ENCODE measurements around the gene CFC1.
"Not testable (repeated sequence)": the region's sequence is repeated elsewhere in the genome, so short reads cannot be mapped to it uniquely, and the experiment has no call there.

CFC1 gene

DNA sequence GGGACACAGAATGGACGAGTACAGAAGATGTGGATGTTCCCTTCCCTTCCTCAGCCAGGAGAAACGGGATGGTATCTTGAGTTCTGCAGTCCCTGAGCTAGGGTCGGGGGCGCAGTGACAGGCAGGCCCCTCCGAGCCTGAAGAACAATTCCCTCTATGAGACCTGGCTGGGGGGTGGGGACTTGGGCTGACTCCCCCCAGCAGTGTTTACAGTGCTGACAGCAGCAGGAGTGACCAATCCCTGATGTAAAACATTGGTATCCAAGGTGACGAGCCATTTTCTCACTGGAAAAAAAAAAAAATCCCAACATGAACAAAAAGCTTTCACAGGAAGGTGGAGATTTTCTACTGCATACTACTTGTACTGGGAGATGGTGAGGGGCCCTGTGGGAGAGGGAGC is at the start of gene CFC1:
TSS of gene CFC1 (minus strand) at position 183 of the 400 bp plus-strand sequence. CDS start 288 bp downstream, outside the sequence.
- DNase-seq (ENCODE audit: low read depth in 2 of 2) = not testable (repeated sequence)

DNA sequence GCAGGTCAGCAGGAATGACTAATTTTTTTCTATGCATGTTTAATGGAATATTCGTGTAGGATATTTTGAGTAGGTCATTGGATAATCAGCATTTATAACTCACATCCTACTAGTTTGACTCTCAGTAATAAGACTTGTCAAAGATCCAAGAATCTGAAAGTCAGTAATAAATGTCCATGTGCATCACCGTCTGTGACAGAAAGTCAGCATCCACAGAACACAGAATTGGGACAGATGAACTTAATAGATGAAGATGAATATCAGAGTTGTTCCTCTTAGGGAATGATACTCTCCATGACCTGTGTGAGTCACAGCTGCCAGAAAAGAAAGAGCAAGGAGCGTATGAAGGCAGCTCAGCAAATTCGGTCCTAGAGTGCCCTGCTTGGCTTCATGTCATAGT is 42.3 kb upstream of the CFC1 start:
- DNase-seq (ENCODE audit: low read depth in 2 of 2) = not testable (repeated sequence)

DNA sequence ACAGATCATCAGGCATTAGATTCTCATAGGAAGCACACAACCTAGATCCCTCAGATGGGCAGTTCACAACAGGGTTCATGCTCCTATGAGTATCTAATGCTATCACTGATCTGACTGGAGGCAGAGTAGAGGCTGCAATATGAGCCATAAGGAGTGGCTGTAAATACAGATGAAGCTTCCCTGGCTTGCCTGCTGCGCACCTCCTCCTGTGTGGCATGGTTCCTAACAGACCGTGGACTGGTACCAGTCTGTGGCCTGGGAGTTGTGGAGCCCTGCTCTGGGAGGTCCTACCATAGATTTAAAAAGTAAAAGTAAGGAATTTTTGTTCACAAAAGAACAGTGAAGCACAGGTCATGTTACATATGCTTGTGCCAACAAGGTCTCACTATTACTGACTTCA is 39.6 kb upstream of the CFC1 start:
- DNase-seq (ENCODE audit: low read depth in 2 of 2) = not testable (repeated sequence)

DNA sequence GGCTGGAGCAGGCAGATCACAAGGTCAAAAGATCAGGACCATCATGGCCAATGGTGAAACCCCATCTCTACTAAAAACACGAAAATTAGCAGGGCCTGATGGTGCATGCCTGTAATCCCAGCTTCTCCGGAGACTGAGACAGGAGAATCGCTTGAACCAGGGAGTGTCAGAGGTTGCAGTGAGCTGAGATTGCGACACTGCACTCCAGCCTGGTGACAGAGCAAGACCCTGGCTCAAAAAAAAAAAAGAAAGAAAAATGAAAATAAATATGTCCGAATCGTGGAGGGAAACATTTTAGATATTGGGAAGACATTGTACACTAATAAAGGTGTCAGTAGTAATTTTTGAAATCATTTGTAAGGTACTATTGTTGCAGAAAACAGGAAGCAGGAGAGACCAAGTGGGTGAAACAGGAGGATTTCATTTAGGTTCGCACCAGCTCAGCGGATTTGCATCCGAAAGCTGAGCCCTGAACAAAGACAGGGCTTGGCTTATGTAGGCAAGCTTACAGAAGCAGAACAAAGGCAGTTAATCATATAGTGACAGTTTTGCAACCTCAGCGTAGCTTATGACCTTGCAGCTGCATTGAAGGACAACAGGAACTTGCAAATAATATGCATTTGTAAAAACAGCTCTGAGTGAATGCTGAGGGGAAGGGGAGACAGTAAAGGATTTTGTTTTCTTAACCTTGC is 29.6 kb upstream of the CFC1 start:
- not testable (repeated sequence) for DNase-seq (ENCODE audit: low read depth in 2 of 2)

DNA sequence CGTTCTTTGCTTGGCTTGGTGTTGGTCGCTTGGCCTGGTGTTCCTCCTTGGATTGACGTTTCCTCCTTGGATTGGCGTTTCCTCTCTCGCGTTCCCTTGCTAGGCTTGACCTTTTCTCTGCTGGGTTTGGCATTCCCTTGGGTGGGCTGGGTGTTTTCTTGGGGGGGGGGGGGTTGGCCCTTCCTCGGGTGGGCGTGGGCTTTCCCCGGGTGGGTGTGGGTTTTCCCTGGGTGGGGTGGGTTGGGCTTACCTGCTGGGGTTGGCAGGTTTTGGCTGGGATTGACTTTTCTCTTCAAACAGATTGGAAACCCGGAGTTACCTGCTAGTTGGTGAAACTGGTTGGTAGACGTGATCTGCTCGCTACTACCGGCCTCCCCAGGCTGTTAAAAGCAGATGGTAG is 11.8 kb upstream of the CFC1 start, which contains the start of gene POTEJ:
TSS of gene POTEJ (plus strand) at position 301 of the 400 bp plus-strand sequence. CDS start at position 394, 93 bp downstream.
- not testable (repeated sequence) for DNase-seq (ENCODE audit: low read depth in 2 of 2)

DNA sequence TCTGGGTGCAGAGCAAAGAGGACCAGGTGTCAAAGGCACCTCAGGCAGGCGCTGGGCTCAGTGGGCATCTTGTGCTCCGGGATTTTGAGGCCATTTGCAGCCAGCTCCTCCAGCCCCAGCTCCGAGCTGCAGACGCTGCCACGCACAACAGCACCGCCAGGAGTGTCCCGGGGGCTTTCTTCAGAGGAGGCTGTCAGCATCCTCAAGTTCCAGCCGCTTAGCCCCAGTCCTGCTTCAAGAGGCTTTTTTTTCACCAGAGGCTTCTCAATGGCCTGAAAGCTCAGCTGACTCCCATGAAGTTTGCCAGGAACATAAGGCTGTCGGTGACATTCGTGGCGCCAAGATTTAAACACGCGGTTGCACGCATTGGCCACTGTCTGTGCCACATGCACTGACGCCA is 11.1 kb upstream of the CFC1 start:
- not testable (repeated sequence) for DNase-seq (ENCODE audit: low read depth in 2 of 2)

DNA sequence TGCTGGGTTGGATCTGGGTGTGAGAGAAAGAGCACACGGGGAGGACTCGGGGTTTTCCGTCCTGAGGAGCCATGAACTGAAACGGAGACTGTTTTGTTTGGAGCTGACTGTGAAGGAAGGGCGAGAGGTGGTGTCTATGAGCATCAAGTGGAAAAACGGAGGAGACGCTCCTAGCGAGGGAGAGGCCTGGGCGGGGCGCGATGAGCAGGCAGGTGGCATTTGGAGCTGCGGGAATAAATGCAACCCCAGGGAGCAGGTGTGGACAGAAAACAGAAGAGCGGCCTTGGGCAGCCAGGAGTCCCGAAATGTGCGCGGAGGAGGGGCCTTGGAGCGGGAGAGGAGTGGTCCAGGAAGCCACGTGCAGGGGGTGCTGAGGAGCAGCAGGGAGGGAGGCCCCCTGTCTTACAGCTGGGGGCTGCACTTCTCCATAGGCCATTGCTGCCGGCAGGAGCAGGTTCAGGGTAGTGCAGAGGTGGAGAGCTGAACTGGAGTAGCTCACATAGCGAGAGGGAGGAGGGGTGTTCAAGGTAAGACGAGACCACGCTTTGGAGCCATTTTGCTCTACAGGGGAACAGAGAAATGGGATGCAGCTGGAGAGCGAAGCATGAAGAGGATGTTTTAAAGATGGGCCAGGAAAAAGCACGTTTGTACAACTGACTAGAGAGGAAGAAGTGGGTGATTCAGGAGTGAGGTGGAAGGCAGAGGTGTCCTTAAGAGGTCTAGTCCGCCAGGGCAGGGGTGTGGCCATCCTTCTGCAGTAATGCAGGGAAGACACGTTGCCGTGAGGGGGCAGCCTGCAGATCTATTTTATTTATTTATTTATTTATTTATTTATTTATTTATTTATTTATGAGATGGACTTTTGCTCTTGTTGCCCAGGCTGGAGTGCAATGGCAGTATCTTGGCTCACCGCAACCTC is 9.9 kb upstream of the CFC1 start:
- DNase-seq (ENCODE audit: low read depth in 2 of 2) = not testable (repeated sequence)

DNA sequence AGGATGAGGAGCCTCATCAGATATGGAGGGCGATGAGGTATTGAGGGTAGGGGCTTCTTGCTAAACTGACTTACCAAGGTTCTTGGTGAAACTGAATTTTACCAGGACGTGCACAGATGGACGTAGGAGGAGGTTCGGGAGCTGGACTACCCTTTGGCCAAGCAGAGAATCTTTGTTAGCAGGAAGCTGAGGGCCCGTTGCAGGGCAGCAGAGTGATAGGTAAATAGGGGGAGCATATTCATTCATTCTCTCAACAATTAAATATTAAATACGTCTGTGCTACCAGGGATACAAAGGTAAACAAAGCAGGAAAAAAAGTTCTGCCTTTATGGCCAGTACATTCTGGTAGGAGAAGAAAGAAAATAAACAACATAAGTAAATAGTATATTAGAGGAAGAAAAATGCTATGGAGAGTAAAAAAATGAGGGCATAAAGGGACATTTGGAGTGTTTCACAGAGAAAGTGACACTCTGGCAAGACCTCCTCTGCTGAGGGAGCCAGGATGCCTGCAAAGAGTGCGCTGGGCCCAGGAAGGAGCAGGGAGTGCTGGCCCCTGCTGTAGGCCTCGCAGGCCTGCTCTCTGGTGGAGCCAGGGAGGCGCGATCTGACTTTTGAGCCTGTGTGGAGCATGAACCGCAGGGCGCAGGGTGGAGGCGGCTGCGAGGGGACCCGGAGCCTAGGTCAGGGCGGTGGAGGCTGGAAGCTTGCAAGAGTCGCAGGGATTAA is 9.1 kb upstream of the CFC1 start:
- not testable (repeated sequence) for DNase-seq (ENCODE audit: low read depth in 2 of 2)

DNA sequence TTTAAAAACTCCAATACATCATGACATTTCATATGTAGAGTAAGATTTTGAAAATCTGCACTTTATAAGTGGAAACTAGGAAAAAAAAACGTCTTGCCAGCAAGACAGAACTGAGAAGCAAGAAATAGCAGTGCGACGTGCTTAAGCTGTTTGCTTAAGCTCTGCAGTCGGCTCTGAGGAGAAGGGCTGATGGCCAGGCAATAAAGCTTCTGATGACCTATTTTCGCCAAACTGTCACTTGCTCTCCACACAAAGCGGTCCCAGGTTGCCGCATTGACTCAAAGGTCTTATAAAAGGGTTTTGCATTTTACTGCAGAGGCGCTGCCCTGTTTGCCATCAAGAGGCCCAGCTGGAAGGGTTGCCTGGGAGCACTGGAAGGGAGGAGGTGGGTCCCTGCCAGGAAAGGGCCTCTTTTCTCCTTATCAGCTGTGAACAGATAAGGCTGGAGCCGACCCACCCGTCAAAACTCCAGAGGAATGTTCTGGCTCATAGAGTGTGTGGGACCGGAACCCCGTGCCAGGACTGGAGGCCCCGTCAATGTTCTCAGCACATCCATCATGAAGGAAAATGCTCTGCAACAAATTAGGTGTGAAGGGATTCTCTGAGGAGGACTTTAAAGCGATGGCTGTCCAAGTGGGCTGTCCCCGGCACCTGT is 2.4 kb upstream of the CFC1 start:
- DNase-seq (ENCODE audit: low read depth in 2 of 2) = not testable (repeated sequence)

DNA sequence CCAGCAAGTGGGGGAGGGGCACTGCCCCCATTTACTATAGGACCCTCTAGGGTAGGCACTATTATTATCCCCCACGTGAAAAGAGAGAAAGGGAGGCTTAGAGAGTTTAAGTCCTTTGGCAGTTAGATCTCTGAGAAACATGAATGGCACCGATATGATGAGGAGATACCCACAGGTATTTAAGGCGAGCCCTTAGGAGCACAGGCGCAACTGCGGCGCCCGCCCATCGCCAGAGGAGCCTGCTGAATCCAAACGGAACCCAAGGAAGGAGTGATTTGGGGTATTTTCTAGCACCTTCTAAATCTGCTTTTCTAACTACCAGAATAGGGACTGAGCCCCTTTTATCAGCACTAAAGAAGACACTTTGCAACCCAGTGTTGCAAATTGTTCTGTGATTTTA is 551 bp upstream of the CFC1 start:
- not testable (repeated sequence) for DNase-seq (ENCODE audit: low read depth in 2 of 2)

DNA sequence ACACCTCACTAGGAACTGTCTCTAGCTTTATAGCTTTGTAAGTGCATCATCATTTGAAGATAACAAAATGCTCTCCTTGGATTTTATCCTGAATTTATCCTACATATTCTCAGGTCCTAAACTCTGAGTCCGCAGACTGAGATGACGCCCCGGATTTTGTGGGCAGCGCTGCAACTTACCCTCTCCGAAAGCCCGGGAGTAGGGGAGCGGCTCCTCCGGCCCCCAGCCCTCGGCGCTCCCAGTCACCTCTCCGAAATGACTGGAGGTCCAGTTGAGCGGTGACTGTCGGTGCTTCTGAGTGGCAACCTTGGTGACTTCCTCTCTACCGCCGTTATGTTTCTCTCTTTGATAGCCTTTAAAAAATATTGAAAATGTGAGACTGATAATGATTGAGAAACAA is 912 bp downstream of the CFC1 start:
- DNase-seq (ENCODE audit: low read depth in 2 of 2) = not testable (repeated sequence)

DNA sequence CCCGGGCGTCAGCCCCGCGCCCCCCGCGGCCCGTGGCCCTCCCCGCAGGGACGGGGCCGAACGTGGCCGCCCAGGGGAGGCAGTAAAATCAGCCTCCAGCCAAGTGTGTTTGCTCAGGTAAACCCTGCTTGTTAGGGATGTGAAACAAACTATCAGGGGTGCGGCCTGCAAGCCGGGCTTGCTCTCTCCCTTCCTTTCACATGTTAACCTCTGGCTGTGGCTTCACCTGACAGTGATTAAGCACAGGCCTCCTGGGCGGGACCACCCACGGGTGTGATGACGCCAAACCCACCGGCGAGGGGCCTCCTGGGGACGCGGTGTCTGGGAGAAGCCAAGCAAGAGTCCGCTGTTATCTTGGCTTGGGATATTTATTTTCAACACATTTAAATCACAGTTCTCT is 1.4 kb downstream of the CFC1 start:
- not testable (repeated sequence) for DNase-seq (ENCODE audit: low read depth in 2 of 2)

DNA sequence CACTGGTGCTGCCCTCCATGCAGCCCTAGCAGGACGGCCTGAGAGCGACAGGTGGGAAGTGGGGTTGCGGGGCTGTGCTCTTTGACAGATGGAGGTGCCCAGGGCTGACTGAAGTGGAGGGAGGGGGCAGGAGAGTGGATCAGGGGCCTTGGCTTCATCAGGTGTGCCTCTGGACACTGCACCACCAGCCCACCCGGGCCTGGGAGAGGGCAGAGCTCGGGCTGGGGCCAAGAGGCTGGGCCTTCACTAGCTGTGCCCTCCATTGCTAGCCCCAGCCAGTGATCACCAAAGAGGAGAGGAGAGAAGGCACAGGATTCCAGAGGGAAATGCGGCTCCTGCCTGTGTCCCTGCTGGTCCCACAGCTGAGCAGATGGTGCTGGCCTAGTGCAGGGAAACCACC is 2.6 kb downstream of the CFC1 start:
- DNase-seq (ENCODE audit: low read depth in 2 of 2) = not testable (repeated sequence)

DNA sequence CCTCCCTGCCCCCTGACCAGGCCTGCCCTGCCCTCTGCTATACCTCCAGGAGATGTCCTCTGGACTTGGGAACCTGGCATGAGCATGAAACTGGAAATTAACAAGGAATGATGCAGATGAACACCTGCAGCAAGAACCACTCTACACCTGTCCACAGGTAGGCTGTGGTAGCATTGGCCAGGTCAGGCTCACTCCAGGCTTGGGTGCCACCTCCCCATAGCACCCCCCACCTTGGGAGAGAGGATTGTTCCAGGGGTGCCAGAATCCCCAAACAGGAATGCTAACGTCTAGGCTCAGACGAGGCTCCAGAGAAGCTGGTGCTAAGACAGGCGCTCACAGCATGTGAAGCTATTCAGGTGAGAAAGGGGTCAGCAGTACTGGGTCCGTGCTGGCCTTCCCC is 5.4 kb downstream of the CFC1 start:
- DNase-seq (ENCODE audit: low read depth in 2 of 2) = not testable (repeated sequence)

DNA sequence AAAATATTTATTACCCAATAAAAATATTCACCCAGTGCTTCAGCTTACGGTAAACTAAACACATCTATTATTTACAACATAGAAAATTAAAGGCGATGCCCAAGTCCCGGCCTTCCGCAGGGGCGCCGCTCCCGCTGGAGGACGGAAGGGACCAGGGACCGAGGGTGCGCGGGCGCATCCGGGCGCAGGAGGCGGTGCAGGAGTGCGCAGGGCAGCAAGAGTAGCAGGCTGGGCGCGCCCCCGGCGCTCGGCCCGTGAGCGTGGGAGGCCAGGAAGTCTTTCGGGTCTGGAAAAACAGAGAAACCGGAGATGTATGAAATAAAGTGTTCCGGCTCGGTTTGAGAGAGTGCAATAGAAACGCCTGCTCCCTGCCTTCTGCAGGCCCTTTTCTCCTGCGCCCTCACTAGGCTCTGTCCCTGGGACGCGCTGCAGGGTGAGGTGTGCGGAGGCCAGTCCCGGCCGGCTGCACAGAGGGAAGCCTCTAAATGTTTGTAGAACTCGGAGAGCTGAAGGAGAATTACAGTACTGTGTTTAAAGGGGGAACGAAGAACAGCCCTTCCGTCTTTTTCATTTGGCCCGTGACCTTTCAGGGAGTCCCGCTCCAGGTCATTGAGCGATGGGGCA is 6.5 kb downstream of the CFC1 start:
- DNase-seq (ENCODE audit: low read depth in 2 of 2) = not testable (repeated sequence)

DNA sequence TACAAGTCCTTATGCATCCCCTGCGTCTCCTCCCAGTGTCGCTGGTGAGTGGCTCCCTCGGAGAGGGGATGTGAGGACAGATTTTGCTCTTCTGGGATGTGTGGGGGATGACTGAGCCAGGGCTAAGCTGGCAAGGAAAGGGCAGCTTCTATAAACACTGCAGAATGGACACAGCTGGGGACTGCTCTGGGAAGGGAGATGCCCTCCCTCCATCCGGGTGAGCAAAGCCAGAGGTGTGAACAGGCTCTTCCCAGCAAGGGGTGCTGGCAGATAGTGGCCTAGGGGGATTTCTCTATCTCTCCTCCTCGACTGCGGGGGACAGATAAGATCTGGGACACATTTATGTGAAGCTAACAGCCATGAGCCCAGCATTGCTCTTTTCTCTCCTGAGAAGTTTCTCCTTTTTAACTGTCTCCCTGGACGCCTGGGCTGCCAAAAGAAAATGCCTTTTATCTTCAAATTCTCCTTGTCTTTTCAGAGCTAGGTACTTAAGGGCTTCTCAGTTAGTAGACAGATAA is 8.5 kb downstream of the CFC1 start:
- not testable (repeated sequence) for DNase-seq (ENCODE audit: low read depth in 2 of 2)

DNA sequence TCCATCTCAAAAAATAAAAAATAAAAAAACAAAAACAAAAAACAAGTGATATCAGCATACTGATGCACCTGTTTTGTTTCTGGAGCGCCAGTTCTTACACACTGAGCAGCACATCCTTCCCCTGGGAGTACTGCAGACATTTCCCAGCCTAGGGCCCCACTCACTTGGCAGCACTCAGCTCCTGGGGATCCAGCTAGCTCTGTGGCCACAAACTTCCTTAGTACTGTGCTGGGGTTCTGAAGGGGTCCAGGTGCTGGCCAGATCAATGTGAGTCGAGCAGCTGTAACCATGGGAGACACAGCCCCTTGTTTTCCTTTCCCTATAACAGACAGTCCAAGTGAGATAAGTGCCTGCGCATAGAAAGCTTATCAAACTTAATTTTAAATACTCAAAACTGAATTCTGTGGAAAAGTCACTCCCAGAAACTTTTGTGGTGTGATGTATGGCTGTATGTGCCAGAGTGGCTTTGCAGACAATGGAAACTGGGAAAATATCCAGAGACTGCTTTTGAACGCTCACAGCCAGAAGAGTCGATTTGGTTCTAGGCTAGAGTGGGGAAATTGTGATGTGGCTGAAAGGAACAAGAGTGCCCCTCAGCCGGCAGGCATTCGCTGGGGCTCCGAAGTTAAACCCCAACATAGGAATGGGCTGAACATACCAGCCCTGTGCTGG is 9.1 kb downstream of the CFC1 start:
- not testable (repeated sequence) for DNase-seq (ENCODE audit: low read depth in 2 of 2)

DNA sequence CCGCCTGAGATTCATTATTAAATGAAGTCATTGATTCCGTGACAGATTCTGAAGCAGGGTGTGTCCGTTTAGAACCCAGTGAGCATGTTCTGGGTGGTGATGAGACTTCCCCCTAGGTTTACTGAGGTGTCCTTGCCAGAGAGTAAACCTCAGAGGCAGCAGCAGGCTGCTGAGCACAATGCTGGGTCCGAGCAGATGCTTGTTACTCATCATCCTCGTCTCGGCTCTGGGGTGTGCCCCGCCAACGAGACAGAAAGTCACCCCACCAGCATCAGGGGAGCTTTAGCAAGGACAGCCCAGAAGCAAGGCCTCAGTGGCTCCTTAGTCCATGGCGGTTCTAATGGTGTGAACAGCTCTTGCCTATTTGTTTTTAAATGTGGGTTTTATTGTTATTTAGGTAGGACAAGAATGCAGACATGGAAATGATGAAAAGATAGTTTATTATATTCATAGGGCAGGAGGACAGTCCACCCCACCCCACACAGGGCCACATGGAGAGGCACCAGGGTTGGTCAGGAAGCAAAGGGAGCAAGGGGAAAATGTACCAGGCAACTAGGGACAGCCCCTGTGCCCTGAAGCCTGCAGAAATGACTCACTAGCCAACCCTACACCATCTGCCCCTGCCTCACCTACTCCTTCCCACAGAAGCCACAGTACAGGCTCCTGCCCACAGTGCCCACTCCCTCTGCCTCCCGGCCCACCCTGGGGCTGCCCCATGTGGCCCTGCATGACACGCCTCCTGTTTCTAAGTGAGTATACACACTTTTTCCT is 10.5 kb downstream of the CFC1 start:
- not testable (repeated sequence) for DNase-seq (ENCODE audit: low read depth in 2 of 2)

DNA sequence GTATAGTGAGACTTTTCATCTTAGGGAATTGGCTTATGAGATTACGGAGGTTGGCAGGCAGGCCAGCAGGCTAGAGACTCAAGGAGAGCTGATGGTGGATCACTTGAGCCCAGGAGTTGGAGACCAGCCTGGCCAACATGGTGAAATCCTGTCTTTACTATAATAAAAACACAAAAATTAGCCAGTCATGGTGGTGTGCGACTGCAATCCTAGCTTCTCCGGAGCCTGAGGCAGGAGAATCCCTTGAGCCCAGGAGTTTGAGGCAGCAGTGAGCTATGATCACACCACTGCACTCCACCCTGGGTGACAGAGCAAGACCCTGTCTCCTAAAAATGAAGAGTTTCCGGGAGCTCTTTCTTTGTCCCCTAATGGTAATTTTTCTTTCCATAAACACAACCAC is 14.6 kb downstream of the CFC1 start:
- DNase-seq (ENCODE audit: low read depth in 2 of 2) = not testable (repeated sequence)
